ENCODE measurements around the gene TMEM129.

Gene TMEM129

DNA sequence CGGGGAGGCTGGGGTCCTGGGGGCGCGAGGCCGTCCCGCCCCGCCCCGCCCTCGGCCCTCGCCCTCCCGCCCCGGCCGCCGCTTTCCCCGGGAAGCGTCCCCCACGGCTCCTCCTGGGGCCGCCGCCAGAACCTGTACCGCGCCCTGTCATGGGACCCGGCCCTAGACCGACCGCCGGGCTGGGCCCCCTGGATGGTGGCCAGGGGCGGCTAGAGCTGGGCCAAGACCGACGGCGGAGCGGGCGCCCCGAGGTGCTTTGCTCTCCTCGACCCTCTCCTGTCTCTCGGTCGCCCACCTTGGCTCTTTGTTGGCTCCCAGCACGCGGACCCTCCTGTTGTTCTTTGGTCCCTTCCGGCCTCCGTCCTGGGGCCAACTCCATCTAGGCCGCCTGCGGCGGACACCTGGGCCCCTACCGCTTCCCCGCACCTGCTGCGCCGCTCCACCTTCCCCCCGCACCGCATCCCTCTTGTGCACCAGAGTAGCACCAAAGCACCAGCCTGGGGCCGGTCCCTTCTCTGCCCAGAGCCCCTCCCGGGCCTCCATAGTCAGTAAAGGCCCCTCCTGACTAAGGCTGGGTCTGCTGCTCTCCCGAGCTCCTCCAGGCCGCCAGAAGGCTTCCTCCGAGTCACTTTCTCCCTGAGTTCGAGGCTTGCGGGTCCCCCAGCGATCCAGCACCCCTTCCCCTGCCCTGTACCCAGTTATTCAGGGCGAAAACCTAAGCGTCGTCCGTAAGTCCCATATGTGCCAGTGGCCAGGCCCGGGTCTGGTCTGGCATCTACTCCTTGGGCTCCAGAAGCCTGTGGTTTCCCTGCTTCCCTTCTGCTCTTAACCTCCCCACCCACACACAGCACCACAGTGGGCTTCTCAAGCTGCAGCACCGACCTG, 785 bp upstream of the TMEM129 start:
- Histone ChIP-seq H3K4me3 (ENCODE audit: low read depth in 1 of 2, low read length in 2 of 2) (peak overlapping the region; percentile 81 to 91; a peak in 3 of 4 replicates), H3K79me2 (ENCODE audit: insufficient read depth, low read length) (peaks cover 95% of the 10 kb centered on the region), H3K9me3 (ENCODE audit: insufficient read depth, low read length, severe bottlenecking) (no peaks in the 10 kb centered on the region), H4K20me1 (ENCODE audit: insufficient read depth, low read length) (peaks cover 70% of the 10 kb centered on the region), H2AFZ (ENCODE audit: low read depth, low read length) (peak overlapping the region; percentile 65), H3K27ac (ENCODE audit: low read length) (peak overlapping the region; percentile 84), H3K4me1 (ENCODE audit: insufficient read depth, low read length) (peaks cover 69% of the 10 kb centered on the region), H3K36me3 (ENCODE audit: insufficient read depth, low read length) (peaks cover 68% of the 10 kb centered on the region), H3K4me2 (ENCODE audit: insufficient read depth, low read length) (peak overlapping the region; percentile 98), H3K9ac (ENCODE audit: low read depth, low read length) (peak overlapping the region; percentile 95), H3K27me3 (ENCODE audit: insufficient read depth, low read length, poor library complexity) (no peaks in the 10 kb centered on the region)
- DNase-seq (no peak), ATAC-seq (ENCODE audit: insufficient read depth, low read depth) (no peak; the same call in 2 of the 3 replicates)
- TF ChIP-seq, protein P1, sequence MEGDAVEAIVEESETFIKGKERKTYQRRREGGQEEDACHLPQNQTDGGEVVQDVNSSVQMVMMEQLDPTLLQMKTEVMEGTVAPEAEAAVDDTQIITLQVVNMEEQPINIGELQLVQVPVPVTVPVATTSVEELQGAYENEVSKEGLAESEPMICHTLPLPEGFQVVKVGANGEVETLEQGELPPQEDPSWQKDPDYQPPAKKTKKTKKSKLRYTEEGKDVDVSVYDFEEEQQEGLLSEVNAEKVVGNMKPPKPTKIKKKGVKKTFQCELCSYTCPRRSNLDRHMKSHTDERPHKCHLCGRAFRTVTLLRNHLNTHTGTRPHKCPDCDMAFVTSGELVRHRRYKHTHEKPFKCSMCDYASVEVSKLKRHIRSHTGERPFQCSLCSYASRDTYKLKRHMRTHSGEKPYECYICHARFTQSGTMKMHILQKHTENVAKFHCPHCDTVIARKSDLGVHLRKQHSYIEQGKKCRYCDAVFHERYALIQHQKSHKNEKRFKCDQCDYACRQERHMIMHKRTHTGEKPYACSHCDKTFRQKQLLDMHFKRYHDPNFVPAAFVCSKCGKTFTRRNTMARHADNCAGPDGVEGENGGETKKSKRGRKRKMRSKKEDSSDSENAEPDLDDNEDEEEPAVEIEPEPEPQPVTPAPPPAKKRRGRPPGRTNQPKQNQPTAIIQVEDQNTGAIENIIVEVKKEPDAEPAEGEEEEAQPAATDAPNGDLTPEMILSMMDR (IDR thresholded peaks at IDR 0.05; ENCODE audit: borderline replicate concordance, extremely low read depth, low read length, poor library complexity, severe bottlenecking), result no peak
- TF ChIP-seq EZH2 (IDR thresholded peaks at IDR 0.05; ENCODE audit: borderline replicate concordance, low read depth, low read length, severe bottlenecking), result no peak

DNA sequence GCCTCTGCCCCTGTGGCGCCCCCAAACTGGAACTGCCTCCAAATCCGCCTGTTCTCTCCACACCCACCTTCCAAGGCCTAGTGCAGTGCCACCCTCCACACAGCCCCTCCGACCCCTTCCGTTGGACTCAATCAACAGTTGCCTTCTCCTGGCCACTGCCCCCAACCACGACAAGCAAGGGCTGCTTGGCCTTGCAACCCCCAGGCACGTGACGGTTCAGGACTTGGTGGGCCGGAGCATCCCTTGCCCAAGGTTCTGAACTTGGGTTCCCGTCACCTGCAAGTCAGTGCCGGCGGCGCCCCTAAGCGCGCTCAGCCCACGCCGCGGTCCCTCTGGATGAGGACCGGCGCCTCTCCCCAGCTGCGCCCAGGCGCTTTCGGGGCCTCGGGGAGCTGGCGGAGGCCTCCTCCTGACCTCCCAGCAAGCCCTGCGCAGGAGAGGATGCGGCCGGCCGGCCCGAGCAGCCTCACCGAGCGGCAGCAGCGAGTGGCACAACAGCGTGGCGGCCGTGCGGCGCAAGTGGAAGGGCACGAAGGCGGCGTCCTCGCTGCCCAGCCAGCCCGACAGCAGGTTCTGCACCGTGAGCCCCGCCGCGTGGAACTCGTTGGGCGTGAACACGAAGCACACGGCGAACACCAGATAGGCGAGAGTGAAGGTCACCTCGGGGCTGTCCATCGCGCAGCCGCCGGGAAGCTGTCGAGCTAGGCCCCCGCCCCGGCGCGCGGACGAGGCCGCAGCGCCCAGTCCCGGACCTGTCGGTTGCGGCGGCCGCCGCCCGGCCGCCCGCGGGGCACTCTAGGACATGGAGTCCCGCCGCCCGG, 750 bp downstream of the TMEM129 start:
- Histone ChIP-seq H3K79me2 (ENCODE audit: insufficient read depth, low read length) (peaks cover 95% of the 10 kb centered on the region), H3K9ac (ENCODE audit: low read depth, low read length) (peak overlapping the region; percentile 87), H2AFZ (ENCODE audit: low read depth, low read length) (peak overlapping the region; percentile 79), H3K9me3 (ENCODE audit: insufficient read depth, low read length, severe bottlenecking) (no peaks in the 10 kb centered on the region), H3K27me3 (ENCODE audit: insufficient read depth, low read length, poor library complexity) (no peaks in the 10 kb centered on the region), H4K20me1 (ENCODE audit: insufficient read depth, low read length) (peaks cover 68% of the 10 kb centered on the region), H3K4me1 (ENCODE audit: insufficient read depth, low read length) (peaks cover 73% of the 10 kb centered on the region), H3K27ac (ENCODE audit: low read length) (peak overlapping the region; percentile 86), H3K36me3 (ENCODE audit: insufficient read depth, low read length) (peaks cover 68% of the 10 kb centered on the region), H3K4me2 (ENCODE audit: insufficient read depth, low read length) (peak overlapping the region; percentile 100), H3K4me3 (ENCODE audit: low read depth in 1 of 2, low read length in 2 of 2) (peak overlapping the region; percentile 85 to 94)
- DNase-seq, result peak; percentile 55
- TF ChIP-seq EZH2 (IDR thresholded peaks at IDR 0.05; ENCODE audit: borderline replicate concordance, low read depth, low read length, severe bottlenecking), result no peak
- TF ChIP-seq, protein P1 (IDR thresholded peaks at IDR 0.05; ENCODE audit: borderline replicate concordance, extremely low read depth, low read length, poor library complexity, severe bottlenecking), result no peak
- ATAC-seq (ENCODE audit: insufficient read depth, low read depth), result peak; percentile 15

DNA sequence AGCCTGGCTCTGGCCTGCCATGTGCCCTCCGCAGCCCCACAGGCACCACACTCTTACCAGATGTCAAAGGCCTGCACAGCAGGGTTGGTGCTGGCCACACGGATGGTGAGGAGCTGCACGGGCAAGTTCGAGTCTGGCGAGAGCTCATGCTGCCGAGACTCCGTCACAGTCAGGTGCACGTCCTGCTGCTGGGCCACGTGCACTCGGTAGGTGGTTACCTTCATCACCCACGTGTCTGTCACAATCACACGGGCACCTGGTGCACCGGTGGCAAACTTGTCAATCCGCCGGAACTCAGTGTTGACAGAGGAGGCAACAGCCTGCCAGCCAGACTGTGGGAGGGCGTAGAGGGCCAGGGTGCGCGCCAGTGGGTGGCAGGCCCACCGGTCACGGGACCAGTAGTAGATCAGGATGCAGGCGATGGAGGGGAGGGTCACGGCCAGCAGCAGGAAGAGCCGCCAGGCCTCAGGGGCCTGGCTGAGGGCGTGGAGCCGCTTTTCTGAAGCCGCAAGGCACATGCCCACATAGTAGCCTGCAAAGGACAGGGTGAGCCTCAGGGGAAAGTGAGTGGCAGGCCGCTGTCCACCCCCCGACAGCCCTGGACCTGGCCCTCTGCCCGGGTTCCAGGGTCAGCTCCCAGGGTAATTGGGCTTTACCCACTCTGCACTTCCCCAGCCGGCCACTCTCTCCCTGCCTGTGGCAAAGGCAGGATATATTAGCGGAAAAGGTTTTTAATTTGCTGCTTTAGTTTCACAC, 2.9 kb downstream of the TMEM129 start:
- H3K36me3 ChIP-seq (ENCODE audit: insufficient read depth, low read length), result peaks cover 68% of the 10 kb centered on the region
- no peak overlapping the region for H2AFZ ChIP-seq (ENCODE audit: low read depth, low read length)
- H3K79me2 ChIP-seq (ENCODE audit: insufficient read depth, low read length), result peaks cover 96% of the 10 kb centered on the region
- no peaks in the 10 kb centered on the region for H3K9me3 ChIP-seq (ENCODE audit: insufficient read depth, low read length, severe bottlenecking)
- no peak overlapping the region for H3K27ac ChIP-seq (ENCODE audit: low read length)
- H3K27me3 ChIP-seq (ENCODE audit: insufficient read depth, low read length, poor library complexity), result no peaks in the 10 kb centered on the region
- DNase-seq, result no peak
- TF ChIP-seq, protein P1 (IDR thresholded peaks at IDR 0.05; ENCODE audit: borderline replicate concordance, extremely low read depth, low read length, poor library complexity, severe bottlenecking), result no peak
- TF ChIP-seq EZH2 (IDR thresholded peaks at IDR 0.05; ENCODE audit: borderline replicate concordance, low read depth, low read length, severe bottlenecking), result no peak
- ATAC-seq (ENCODE audit: insufficient read depth, low read depth), result no peak
- peak overlapping the region; percentile 100 for H3K4me2 ChIP-seq (ENCODE audit: insufficient read depth, low read length)
- peaks cover 84% of the 10 kb centered on the region for H3K4me1 ChIP-seq (ENCODE audit: insufficient read depth, low read length)
- peaks cover 71% of the 10 kb centered on the region for H4K20me1 ChIP-seq (ENCODE audit: insufficient read depth, low read length)
- H3K9ac ChIP-seq (ENCODE audit: low read depth, low read length), result peak overlapping the region; percentile 19; the same call in 1 of the 2 replicates
- 0 out of 4 replicates have a peak overlapping the region, but pooled peaks of 1 of the 2 experiments have one; percentile 13 for H3K4me3 ChIP-seq (ENCODE audit: low read depth in 1 of 2, low read length in 2 of 2)
